Fibroblast of lung (primary cell): ENCODE data around the gene EFCAB6. TPM values are rescaled to one million over a fixed set of nuclear protein-coding genes. Genes with fewer than 3 reads are reported as not detected.

Experiments
- DNase-seq, 2 donors: peaks; one replicate each; pipeline versions ENCODE4 v3.0.0 to v3.0.0-alpha.2; 2010; ENCODE audit warnings: low read depth in 2 of 2
- H2AFZ ChIP-seq: 2 replicates; pipeline ENCODE4 v1.5.1; 2012; ENCODE audit warnings: low read length, control low read depth, inconsistent platforms
- H3K27ac ChIP-seq: 2 replicates; pipeline ENCODE4 v1.5.1; 2011; ENCODE audit warnings: low read length, control low read depth; ENCODE audit not compliant: insufficient read depth
- H3K27me3 ChIP-seq: 2 replicates; pipeline ENCODE4 v1.5.1; 2011; ENCODE audit warnings: mild to moderate bottlenecking, low read length; ENCODE audit not compliant: control insufficient read depth, insufficient read depth
- H3K36me3 ChIP-seq: 2 replicates; pipeline ENCODE4 v1.5.1; 2011; ENCODE audit warnings: low read length; ENCODE audit not compliant: control insufficient read depth, insufficient read depth
- H3K4me1 ChIP-seq: 2 replicates; pipeline ENCODE4 v1.5.1; 2011; ENCODE audit warnings: low read length; ENCODE audit not compliant: control insufficient read depth, insufficient read depth; ENCODE audit errors: extremely low read depth
- H3K4me2 ChIP-seq: 2 replicates; pipeline ENCODE4 v1.5.1; 2011; ENCODE audit warnings: low read length, control low read depth; ENCODE audit not compliant: insufficient read depth; ENCODE audit errors: extremely low read depth
- H3K4me3 ChIP-seq, 4 experiments: fragments of 200-600 bp in 1 of 4; sonication (generic) in 1 of 4; replicated peaks in 1 of 4; 2 replicates each; pipeline ENCODE4 v1.5.1; 2011 to 2016; ENCODE audit warnings: low read length in 4 of 4, low read depth in 3 of 4, mild to moderate bottlenecking in 3 of 4, control low read depth in 2 of 4, inconsistent platforms in 1 of 4, mixed read lengths in 1 of 4; ENCODE audit not compliant: insufficient read depth in 1 of 4; ENCODE audit errors: control extremely low read depth in 1 of 4
- H3K79me2 ChIP-seq: 2 replicates; pipeline ENCODE4 v1.5.1; 2012; ENCODE audit warnings: mild to moderate bottlenecking, low read length, inconsistent platforms; ENCODE audit not compliant: control insufficient read depth, insufficient read depth
- H3K9ac ChIP-seq: 2 replicates; pipeline ENCODE4 v1.5.1; 2011; ENCODE audit warnings: mild to moderate bottlenecking, low read length, control low read depth; ENCODE audit not compliant: insufficient read depth
- H3K9me3 ChIP-seq: 2 replicates; pipeline ENCODE4 v1.5.1; 2012; ENCODE audit warnings: low read depth, low read length; ENCODE audit not compliant: control insufficient read depth, insufficient read depth
- H4K20me1 ChIP-seq: 2 replicates; pipeline ENCODE4 v1.5.1; 2011; ENCODE audit warnings: low read length; ENCODE audit not compliant: control insufficient read depth, insufficient read depth; ENCODE audit errors: extremely low read depth
- CTCF ChIP-seq, 2 donors: IDR thresholded peaks in 1 of 2; conservative IDR thresholded peaks in 1 of 2; 1 replicate in 1 of 2; 2 replicates in 1 of 2; pipeline ENCODE4 v1.5.1; 2011 to 2012; ENCODE audit warnings: low read length in 2 of 2, control low read depth in 1 of 2, inconsistent platforms in 1 of 2, low read depth in 1 of 2, mild to moderate bottlenecking in 1 of 2
- EZH2 ChIP-seq: IDR thresholded peaks from 2 replicates; pipeline ENCODE4 v1.5.1; 2012; ENCODE audit warnings: low read length, control low read depth, mild to moderate bottlenecking; ENCODE audit errors: missing control alignments
- polyA plus RNA-seq, 2 donors: library from polyadenylated mRNA; depleted of rRNA in 1 of 2; stranded (reverse) in 1 of 2; unstranded in 1 of 2; fragments of >200 nt; gene quantifications; 2 replicates each; pipeline ENCODE4 v1.2.1, GENCODE V29; 2011 to 2012; ENCODE audit warnings: missing spikeins in 1 of 2
- total RNA-seq: library from RNA; depleted of rRNA; stranded (reverse); fragments of >200 nt; gene quantifications from 2 replicates; pipeline ENCODE4 v1.2.1, GENCODE V29; 2014

Gene EFCAB6
- total and polyA plus RNA-seq, 2 donors (not counting 1 experiment from before 2014, with no cell fraction given): 1.0 to 1.5 TPM

GRCh38 chr22:43798492-43798891, 13.6 kb downstream of the EFCAB6 start:
- Histone ChIP-seq H3K36me3 (no peaks in the 10 kb centered on the region), H3K27me3 (peaks cover 4% of the 10 kb centered on the region), H3K79me2 (no peaks in the 10 kb centered on the region), H3K27ac (no peak overlapping the region), H3K9me3 (no peaks in the 10 kb centered on the region), H4K20me1 (no peaks in the 10 kb centered on the region), H3K4me2 (no peak overlapping the region), H2AFZ (no peak overlapping the region), H3K4me3 (no peak overlapping the region), H3K4me1 (no peaks in the 10 kb centered on the region), H3K9ac (no peak overlapping the region)
- peak in 1 of 2 donors; percentile 50 for DNase-seq
- no peak for TF ChIP-seq CTCF (conservative IDR thresholded peaks at IDR 0.05 in 1 of 2, IDR thresholded peaks at IDR 0.05 in 1 of 2; ENCODE audit: low read depth in 1 of 2, low read length in 2 of 2)
- TF ChIP-seq EZH2: no peak

GRCh38 chr22:43796567-43796966, 15.5 kb downstream of the EFCAB6 start:
- no peak overlapping the region for H2AFZ ChIP-seq
- peak; percentile 56 to 72 for DNase-seq
- H3K9ac ChIP-seq: no peak overlapping the region
- H4K20me1 ChIP-seq: no peaks in the 10 kb centered on the region
- peaks cover 4% of the 10 kb centered on the region for H3K27me3 ChIP-seq
- H3K4me3 ChIP-seq: no peak overlapping the region
- H3K4me2 ChIP-seq: no peak overlapping the region
- TF ChIP-seq EZH2 (no peak), CTCF (conservative IDR thresholded peaks at IDR 0.05 in 1 of 2, IDR thresholded peaks at IDR 0.05 in 1 of 2; ENCODE audit: low read depth in 1 of 2, low read length in 2 of 2) (peak; percentile 45 to 61)
- H3K36me3 ChIP-seq: no peaks in the 10 kb centered on the region
- H3K9me3 ChIP-seq: no peaks in the 10 kb centered on the region
- H3K79me2 ChIP-seq: no peaks in the 10 kb centered on the region
- H3K27ac ChIP-seq: no peak overlapping the region
- no peaks in the 10 kb centered on the region for H3K4me1 ChIP-seq

GRCh38 chr22:43795320-43795719, 16.8 kb downstream of the EFCAB6 start:
- H3K4me3 ChIP-seq: no peak overlapping the region
- no peaks in the 10 kb centered on the region for H3K36me3 ChIP-seq
- no peak overlapping the region for H3K27ac ChIP-seq
- no peak overlapping the region for H3K9ac ChIP-seq
- H3K27me3 ChIP-seq: peaks cover 4% of the 10 kb centered on the region
- no peak for DNase-seq
- H3K9me3 ChIP-seq: no peaks in the 10 kb centered on the region
- H3K4me1 ChIP-seq: no peaks in the 10 kb centered on the region
- H4K20me1 ChIP-seq: no peaks in the 10 kb centered on the region
- TF ChIP-seq EZH2 (no peak), CTCF (conservative IDR thresholded peaks at IDR 0.05 in 1 of 2, IDR thresholded peaks at IDR 0.05 in 1 of 2; ENCODE audit: low read depth in 1 of 2, low read length in 2 of 2) (no peak)
- no peaks in the 10 kb centered on the region for H3K79me2 ChIP-seq
- H3K4me2 ChIP-seq: no peak overlapping the region
- no peak overlapping the region for H2AFZ ChIP-seq
